Body of pancreas (tissue), 4 donors: ENCODE data around the gene ADAMTS13. TPM values are rescaled to one million over a fixed set of nuclear protein-coding genes. Genes with fewer than 3 reads are reported as not detected.

ENCODE experiments used
- ATAC-seq: fragments of 150-250 bp; one replicate; pipeline ENCODE4 v1.9.1; 2016
- DNase-seq, 4 donors: peaks; one replicate each; pipeline ENCODE4 v3.0.0-alpha.2; 2019
- H3K27ac ChIP-seq, 4 donors: fragments of 200-600 bp; sonication (generic); 1 replicate in 3 of 4; 2 replicates in 1 of 4; pipeline versions ENCODE4 v1.5.1 to v1.6.1; 2016 to 2019; ENCODE audit warnings: mild to moderate bottlenecking in 1 of 4, mixed read lengths in 1 of 4, moderate library complexity in 1 of 4
- H3K27me3 ChIP-seq, 2 donors: fragments of 200-600 bp; sonication (generic); one replicate each; pipeline ENCODE4 v1.6.0; 2016; ENCODE audit warnings: mild to moderate bottlenecking in 1 of 2
- H3K36me3 ChIP-seq, 2 donors: fragments of 200-600 bp; sonication (generic); replicated peaks in 1 of 2; 2 replicates each; pipeline ENCODE4 v1.5.1; 2016; ENCODE audit warnings: low read depth in 2 of 2; ENCODE audit not compliant: insufficient read depth in 1 of 2
- H3K4me1 ChIP-seq: fragments of 200-600 bp; sonication (generic); one replicate; pipeline ENCODE4 v1.6.0; 2016
- H3K4me3 ChIP-seq, 2 donors: fragments of 200-600 bp; sonication (generic); 1 replicate in 1 of 2; 2 replicates in 1 of 2; pipeline ENCODE4 v1.5.1; 2016 to 2019
- H3K9me3 ChIP-seq, 3 donors: fragments of 200-600 bp; sonication (generic); 1 replicate in 2 of 3; 2 replicates in 1 of 3; pipeline ENCODE4 v1.5.1; 2016
- CTCF ChIP-seq, 7 experiments: fragments of 450-650 bp in 4 of 7; fragments of 200-600 bp in 3 of 7; sonication (generic) in 3 of 7; IDR thresholded peaks; one replicate each; pipeline ENCODE4 v1.5.1; 2016 to 2019; ENCODE audit warnings: antibody characterized with exemption in 7 of 7
- POLR2A ChIP-seq, 3 donors: fragments of 450-650 bp; IDR thresholded peaks; one replicate each; pipeline ENCODE4 v1.6.1; 2016; ENCODE audit warnings: antibody characterized with exemption in 3 of 3, mild to moderate bottlenecking in 2 of 3
- WGBS, 2 donors: methylation state at CpG; one replicate each; pipeline ENCODE4 v1.1.5; 2017; 5-methylcytosine and 5-hydroxymethylcytosine counted together
- intact Hi-C: fragments of 100-400 bp; cut with DNase I; formaldehyde crosslinking; loops from one replicate; pipeline ENCODE4 v1.15.1; 2023
- total RNA-seq, 2 donors: library from RNA; depleted of rRNA; stranded (reverse); fragments of >200 nt; gene quantifications; one replicate each; pipeline ENCODE4 v1.1.0, GENCODE V29; 2016

ADAMTS13 gene
- total RNA-seq, 2 donors from 2014 or later: 2.3 to 5.6 TPM

- 89% methylated on average over 11 of the region's 11 CpGs; no CpG with 5 or more reads in 1 of the 2 donors for WGBS, 2 donors
- no peak overlapping the region for H3K27ac ChIP-seq
- peaks cover 22% of the 10 kb centered on the region for H3K4me1 ChIP-seq
- TF ChIP-seq CTCF (IDR thresholded peaks at IDR 0.05) (no peak), POLR2A (IDR thresholded peaks at IDR 0.05) (no peak)
- no peaks in the 10 kb centered on the region for H3K27me3 ChIP-seq
- DNase-seq (no peak), ATAC-seq (no peak)
- no peak overlapping the region for H3K4me3 ChIP-seq
- intact Hi-C loops: no loop called here
- H3K36me3 ChIP-seq: no peaks in the 10 kb centered on the region
- no peaks in the 10 kb centered on the region for H3K9me3 ChIP-seq
Measured at GRCh38 chr9:133457748-133458147, 35.6 kb downstream of the ADAMTS13 start.

GRCh38 chr9:133458643-133459312 is 36.6 kb downstream of the ADAMTS13 start:
- 54 to 55% methylated on average over 11 to 16 of the region's 16 CpGs for WGBS, 2 donors
- Histone ChIP-seq H3K4me3 (no peak overlapping the region), H3K9me3 (no peaks in the 10 kb centered on the region), H3K4me1 (peaks cover 22% of the 10 kb centered on the region), H3K36me3 (no peaks in the 10 kb centered on the region), H3K27ac (peak overlapping the region in 2 of 4 donors; percentile 93 to 97), H3K27me3 (no peaks in the 10 kb centered on the region)
- DNase-seq (no peak), ATAC-seq (no peak)
- TF ChIP-seq POLR2A (IDR thresholded peaks at IDR 0.05) (no peak), CTCF (IDR thresholded peaks at IDR 0.05) (no peak)
- intact Hi-C loops: no loop called here

GRCh38 chr9:133459476-133460404 is 37.6 kb downstream of the ADAMTS13 start, which contains the start of gene CACFD1:
Gene CACFD1 (plus strand): TSS chr9:133459978. CDS start chr9:133460067, 89 bp downstream.
- intact Hi-C loops: no loop called here

More at GRCh38 chr9:133459476-133460404, 37.6 kb downstream of the ADAMTS13 start, which contains the start of gene CACFD1:
- DNase-seq (peak; percentile 98 to 99 (median 98)), ATAC-seq (peak; percentile 88)
- Histone ChIP-seq H3K4me1 (peaks cover 22% of the 10 kb centered on the region), H3K4me3 (peak within 1 kb of the TSS; percentile 32 to 84), H3K27ac (peak within 1 kb of the TSS; percentile 93 to 98 (median 96)), H3K36me3 (no peaks in the 10 kb centered on the region), H3K27me3 (no peaks in the 10 kb centered on the region), H3K9me3 (no peaks in the 10 kb centered on the region)
- 0 to 1% methylated on average over 7 to 41 of the region's 86 CpGs for WGBS, 2 donors
- TF ChIP-seq POLR2A (IDR thresholded peaks at IDR 0.05): peak; percentile 83 to 90 (median 90)
- peak in 2 of 7 experiments; percentile 7 to 14 for TF ChIP-seq CTCF (IDR thresholded peaks at IDR 0.05)
